Hepatocyte (in vitro differentiated cells): ENCODE measurements around the gene ARL15. TPM values are rescaled to one million over a fixed set of nuclear protein-coding genes. Genes with fewer than 3 reads are reported as not detected.
A peak's percentile ranks its signal among the peaks of the same experiment; 100 is the strongest.

Source experiments
- DNase-seq: peaks from one replicate; pipeline ENCODE4 v3.0.0-alpha.2; 2016; ENCODE audit warnings: low spot score
- H2AFZ ChIP-seq: fragments of 200-600 bp; sonication (generic); 2 replicates; pipeline ENCODE4 v1.6.0; 2016; ENCODE audit warnings: antibody characterized with exemption, mild to moderate bottlenecking
- H3K27ac ChIP-seq: fragments of 200-600 bp; sonication (generic); 2 replicates; pipeline ENCODE4 v1.5.1; 2016; ENCODE audit warnings: mild to moderate bottlenecking
- H3K27me3 ChIP-seq: fragments of 200-600 bp; sonication (generic); 2 replicates; pipeline ENCODE4 v1.6.1; 2016
- H3K36me3 ChIP-seq: fragments of 200-600 bp; sonication (generic); replicated peaks from 2 replicates; pipeline ENCODE4 v1.5.1; 2016; ENCODE audit warnings: low read depth; ENCODE audit not compliant: insufficient read depth
- H3K4me1 ChIP-seq: fragments of 200-600 bp; sonication (generic); 2 replicates; pipeline ENCODE4 v1.5.1; 2016; ENCODE audit warnings: mild to moderate bottlenecking, moderate library complexity; ENCODE audit not compliant: insufficient read depth
- H3K4me2 ChIP-seq: fragments of 200-600 bp; sonication (generic); 2 replicates; pipeline ENCODE4 v1.6.0; 2016
- H3K4me3 ChIP-seq: fragments of 200-600 bp; sonication (generic); 2 replicates; pipeline ENCODE4 v1.5.1; 2016; ENCODE audit warnings: mild to moderate bottlenecking
- H3K79me2 ChIP-seq: fragments of 200-600 bp; sonication (generic); 2 replicates; pipeline ENCODE4 v1.6.0; 2017; ENCODE audit warnings: mild to moderate bottlenecking
- H3K9me2 ChIP-seq: fragments of 200-600 bp; sonication (generic); replicated peaks from 2 replicates; pipeline ENCODE4 v1.6.0; 2017; ENCODE audit warnings: mild to moderate bottlenecking; ENCODE audit not compliant: insufficient read depth
- H3K9me3 ChIP-seq: fragments of 200-600 bp; sonication (generic); 2 replicates; pipeline ENCODE4 v1.5.1; 2016; ENCODE audit warnings: low read depth, mild to moderate bottlenecking
- H4K20me1 ChIP-seq: fragments of 200-600 bp; sonication (generic); 2 replicates; pipeline ENCODE4 v1.6.0; 2016; ENCODE audit warnings: mild to moderate bottlenecking; ENCODE audit not compliant: insufficient read depth, poor library complexity, severe bottlenecking
- EZH2 ChIP-seq: fragments of 200-600 bp; sonication (generic); IDR thresholded peaks from 2 replicates; pipeline ENCODE4 v1.6.1; 2016; ENCODE audit warnings: antibody characterized with exemption, mild to moderate bottlenecking, borderline replicate concordance
- EZH2phosphoT487 ChIP-seq: fragments of 200-600 bp; sonication (generic); IDR thresholded peaks from one replicate; pipeline ENCODE4 v1.6.1; 2018; ENCODE audit warnings: antibody characterized with exemption, mild to moderate bottlenecking, low read depth, moderate library complexity; ENCODE audit not compliant: unreplicated experiment, severe bottlenecking
- WGBS: methylation state at CpG from one replicate; pipeline ENCODE4 v1.1.6; 2016; ENCODE audit warnings: low lambda C conversion rate; ENCODE audit errors: missing lambda C conversion rate; 5-methylcytosine and 5-hydroxymethylcytosine counted together
- polyA plus RNA-seq: library from polyadenylated mRNA; unstranded; fragments of >200 nt; fragmentation: Nextera tagmentation; extraction: Ambion mirVana; gene quantifications from 2 replicates; pipeline ENCODE4 v1.2.1, GENCODE V29; 2016
- total RNA-seq: library from RNA; depleted of rRNA; stranded (reverse); fragments of >200 nt; gene quantifications from 2 replicates; pipeline ENCODE4 v1.2.3, GENCODE V29; 2014
- TF ChIP-seq, protein P1 (sequence below): fragments of 200-600 bp; sonication (generic); IDR thresholded peaks from 2 replicates; pipeline ENCODE4 v1.5.1; 2016; ENCODE audit warnings: antibody characterized with exemption, mild to moderate bottlenecking; ENCODE audit not compliant: poor library complexity

ARL15 gene
- total and polyA plus RNA-seq, 2 experiments from 2014 or later = 13.3 to 66.3 TPM

DNA sequence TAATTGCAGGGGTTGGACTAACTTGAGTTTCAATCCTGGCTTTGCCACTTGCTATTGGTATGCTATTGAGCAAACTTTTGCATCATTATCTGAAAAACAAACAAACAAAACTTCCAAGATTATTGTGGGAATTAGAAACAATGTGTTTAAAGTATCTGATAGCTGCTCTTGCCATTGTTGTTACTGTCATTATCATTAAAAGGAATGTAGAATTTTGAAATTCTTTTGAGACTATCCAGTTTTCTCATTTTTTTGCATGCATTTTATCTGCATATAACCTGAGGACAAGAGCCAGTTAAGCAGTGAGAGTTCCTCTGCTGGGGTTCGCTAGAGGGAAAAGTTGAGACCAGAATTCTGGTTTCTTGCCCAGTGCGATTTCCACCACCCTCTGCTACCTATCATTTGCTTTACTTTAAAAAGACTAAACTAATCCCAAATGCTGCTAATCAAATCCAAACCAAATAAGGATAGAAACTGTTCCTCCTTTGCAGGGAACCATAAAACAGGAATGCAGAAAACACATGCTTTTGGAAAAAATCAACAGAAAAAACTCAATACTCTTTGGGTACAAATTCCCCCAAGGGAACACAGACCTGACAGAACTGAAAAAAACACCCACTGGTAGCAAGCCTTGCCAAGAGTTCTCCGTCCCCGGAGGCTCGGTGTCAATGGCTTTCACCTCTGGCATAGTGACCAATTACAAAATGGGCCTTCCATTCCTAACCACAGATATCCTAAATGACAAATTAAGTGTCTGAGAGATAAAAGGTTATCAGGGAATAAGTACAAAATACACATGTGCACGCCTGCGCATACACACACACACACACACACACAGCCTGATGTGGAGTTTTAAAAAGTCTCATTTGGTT is 373.7 kb downstream of the ARL15 start:
- H2AFZ ChIP-seq = no peak overlapping the region
- TF ChIP-seq EZH2phosphoT487 = no peak
- TF ChIP-seq, protein P1, sequence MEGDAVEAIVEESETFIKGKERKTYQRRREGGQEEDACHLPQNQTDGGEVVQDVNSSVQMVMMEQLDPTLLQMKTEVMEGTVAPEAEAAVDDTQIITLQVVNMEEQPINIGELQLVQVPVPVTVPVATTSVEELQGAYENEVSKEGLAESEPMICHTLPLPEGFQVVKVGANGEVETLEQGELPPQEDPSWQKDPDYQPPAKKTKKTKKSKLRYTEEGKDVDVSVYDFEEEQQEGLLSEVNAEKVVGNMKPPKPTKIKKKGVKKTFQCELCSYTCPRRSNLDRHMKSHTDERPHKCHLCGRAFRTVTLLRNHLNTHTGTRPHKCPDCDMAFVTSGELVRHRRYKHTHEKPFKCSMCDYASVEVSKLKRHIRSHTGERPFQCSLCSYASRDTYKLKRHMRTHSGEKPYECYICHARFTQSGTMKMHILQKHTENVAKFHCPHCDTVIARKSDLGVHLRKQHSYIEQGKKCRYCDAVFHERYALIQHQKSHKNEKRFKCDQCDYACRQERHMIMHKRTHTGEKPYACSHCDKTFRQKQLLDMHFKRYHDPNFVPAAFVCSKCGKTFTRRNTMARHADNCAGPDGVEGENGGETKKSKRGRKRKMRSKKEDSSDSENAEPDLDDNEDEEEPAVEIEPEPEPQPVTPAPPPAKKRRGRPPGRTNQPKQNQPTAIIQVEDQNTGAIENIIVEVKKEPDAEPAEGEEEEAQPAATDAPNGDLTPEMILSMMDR = no peak
- TF ChIP-seq EZH2 = no peak
- H3K4me3 ChIP-seq = no peak overlapping the region
- H3K9me2 ChIP-seq = no peaks in the 10 kb centered on the region
- DNase-seq = no peak
- peaks cover 14% of the 10 kb centered on the region for H3K4me1 ChIP-seq
- H3K4me2 ChIP-seq = peak overlapping the region; percentile 32
- no peaks in the 10 kb centered on the region for H3K79me2 ChIP-seq
- 41% methylated on average over 7 of the region's 7 CpGs for WGBS
- H3K36me3 ChIP-seq = no peaks in the 10 kb centered on the region
- H4K20me1 ChIP-seq = no peaks in the 10 kb centered on the region
- no peaks in the 10 kb centered on the region for H3K9me3 ChIP-seq
- H3K27ac ChIP-seq = no peak overlapping the region
- no peaks in the 10 kb centered on the region for H3K27me3 ChIP-seq

DNA sequence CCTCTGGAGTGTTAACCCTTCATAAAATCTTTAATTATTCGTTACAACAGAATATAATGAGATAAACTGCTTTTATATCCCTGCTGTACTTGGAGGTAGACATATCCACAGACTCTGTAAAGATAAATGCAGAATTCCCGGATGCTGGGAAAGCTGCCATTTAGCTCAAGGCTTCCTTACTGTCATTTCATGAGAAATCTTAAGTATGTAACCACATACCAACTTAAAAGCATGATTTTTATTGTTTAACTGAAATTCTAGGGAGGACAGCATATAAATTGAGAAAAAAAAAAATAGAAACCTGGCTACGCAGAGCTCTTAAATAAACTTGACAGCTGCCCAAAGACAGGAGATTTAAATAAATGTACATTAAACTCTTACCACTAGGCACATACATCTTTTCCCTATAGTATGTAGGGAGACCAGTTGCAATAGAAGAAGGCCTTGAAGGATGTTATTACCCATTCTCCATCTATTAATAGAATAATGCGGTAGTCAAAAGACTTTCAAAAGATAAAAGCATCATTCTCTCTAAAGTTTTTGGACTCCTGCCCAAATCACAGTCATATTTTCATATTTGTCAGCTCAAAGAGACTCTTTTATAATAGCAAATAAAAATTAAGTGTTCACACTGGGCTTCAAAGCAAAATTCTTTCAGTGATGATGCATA is 376.1 kb downstream of the ARL15 start:
- DNase-seq = no peak

DNA sequence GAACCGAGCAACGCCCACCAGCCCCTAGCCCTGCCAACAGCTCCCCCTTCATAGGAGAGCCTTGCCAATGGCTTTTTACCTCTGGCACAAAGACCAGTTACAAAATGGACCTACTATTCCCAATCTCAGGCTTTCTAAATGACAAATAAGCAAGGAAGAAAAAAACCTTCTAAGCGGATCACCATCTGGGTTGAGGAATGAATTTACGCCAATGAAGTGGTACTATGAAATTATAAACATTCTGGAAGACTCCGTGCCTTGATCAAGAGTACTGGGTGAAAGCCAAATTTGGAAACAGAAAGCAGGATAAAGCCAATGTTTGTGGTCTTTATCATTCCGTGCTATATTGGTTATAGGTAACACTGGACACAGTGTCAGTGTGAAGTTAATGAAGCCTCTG is 378.0 kb downstream of the ARL15 start:
- 91% methylated on average over 6 of the region's 6 CpGs for WGBS

More for the DNA sequence above, 376.1 kb downstream of the ARL15 start:
- H3K4me1 ChIP-seq = peaks cover 14% of the 10 kb centered on the region
- no peaks in the 10 kb centered on the region for H3K9me3 ChIP-seq
- no peak overlapping the region for H3K27ac ChIP-seq
- H4K20me1 ChIP-seq = no peaks in the 10 kb centered on the region
- 70% methylated on average over 4 of the region's 4 CpGs for WGBS
- no peaks in the 10 kb centered on the region for H3K27me3 ChIP-seq
- H2AFZ ChIP-seq = no peak overlapping the region
- TF ChIP-seq EZH2phosphoT487 (no peak), EZH2 (no peak)
- TF ChIP-seq, protein P1 = no peak
- H3K79me2 ChIP-seq = no peaks in the 10 kb centered on the region
- no peak overlapping the region for H3K4me3 ChIP-seq
- H3K4me2 ChIP-seq = no peak overlapping the region
- H3K9me2 ChIP-seq = no peaks in the 10 kb centered on the region
- H3K36me3 ChIP-seq = no peaks in the 10 kb centered on the region

DNA sequence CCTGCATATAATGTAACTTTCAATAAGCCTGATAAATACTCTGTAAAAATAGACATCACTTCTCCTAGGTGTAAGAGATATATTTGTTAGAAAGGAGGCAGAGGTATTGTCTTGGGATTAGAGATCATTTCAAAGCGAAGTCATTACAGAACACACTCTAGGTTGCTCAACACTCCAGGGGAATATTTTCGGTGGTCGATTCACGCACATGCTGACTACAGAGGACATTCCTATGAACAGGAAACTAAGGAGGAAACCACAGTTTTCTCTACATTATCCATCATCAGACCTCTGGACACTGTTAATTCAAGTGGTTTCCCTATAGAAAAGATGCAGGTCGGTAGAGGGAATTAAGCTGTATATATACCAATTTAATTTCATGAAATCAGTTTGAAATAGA is 379.9 kb downstream of the ARL15 start:
- WGBS = 82% methylated on average over 5 of the region's 5 CpGs
- Histone ChIP-seq H3K27me3 (no peaks in the 10 kb centered on the region), H3K9me2 (no peaks in the 10 kb centered on the region), H3K9me3 (no peaks in the 10 kb centered on the region), H3K4me1 (no peaks in the 10 kb centered on the region), H3K27ac (no peak overlapping the region), H2AFZ (no peak overlapping the region), H3K4me2 (no peak overlapping the region), H4K20me1 (no peaks in the 10 kb centered on the region), H3K4me3 (no peak overlapping the region), H3K36me3 (no peaks in the 10 kb centered on the region), H3K79me2 (no peaks in the 10 kb centered on the region)
- TF ChIP-seq EZH2phosphoT487 = no peak
- TF ChIP-seq, protein P1 = no peak
- no peak for DNase-seq

More for the DNA sequence above, 378.0 kb downstream of the ARL15 start:
- no peak for DNase-seq
- Histone ChIP-seq H3K27ac (no peak overlapping the region), H3K4me2 (no peak overlapping the region), H2AFZ (no peak overlapping the region), H3K27me3 (no peaks in the 10 kb centered on the region), H3K79me2 (no peaks in the 10 kb centered on the region), H3K4me1 (peaks cover 14% of the 10 kb centered on the region), H4K20me1 (no peaks in the 10 kb centered on the region), H3K36me3 (no peaks in the 10 kb centered on the region), H3K9me2 (no peaks in the 10 kb centered on the region), H3K4me3 (no peak overlapping the region), H3K9me3 (no peaks in the 10 kb centered on the region)
- no peak for TF ChIP-seq EZH2
- TF ChIP-seq EZH2phosphoT487 = no peak
